Measurements from ENCODE around the gene DAD1.

Gene DAD1

DNA sequence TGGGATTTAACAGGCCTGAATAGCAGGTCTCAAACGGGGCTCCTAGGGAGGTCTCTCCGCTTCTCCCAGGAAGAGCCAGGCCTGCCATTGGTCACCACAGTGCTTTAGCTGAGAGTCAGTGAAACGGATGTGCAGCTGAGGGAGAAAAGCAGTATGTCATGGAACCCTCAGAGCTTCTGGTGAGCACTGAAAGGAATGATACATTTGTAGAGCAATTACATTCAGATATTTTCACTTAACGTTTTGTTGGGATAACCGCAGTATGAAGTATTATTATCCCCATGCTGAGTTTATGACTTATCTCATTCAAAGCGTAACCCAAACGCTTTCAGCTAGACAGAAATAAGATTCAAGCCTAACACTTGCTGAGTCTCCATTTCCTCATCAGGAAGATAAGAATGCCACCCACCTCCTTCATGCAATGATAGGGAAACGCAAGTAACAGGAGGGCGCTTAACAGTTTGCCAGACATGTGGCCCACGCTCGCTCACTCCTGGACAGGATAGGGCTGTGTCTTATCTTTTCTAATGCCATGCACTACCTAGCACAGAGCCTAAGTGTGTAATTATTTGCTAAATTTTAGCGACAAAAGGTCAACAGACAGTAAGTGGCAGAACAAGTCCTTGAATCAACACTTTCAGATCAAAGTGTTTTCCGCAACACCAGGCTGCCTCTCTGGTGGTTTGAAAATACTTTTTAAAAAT is 28.2 kb downstream of the DAD1 start:
- Histone ChIP-seq H3K36me3 (ENCODE audit: control insufficient read depth in 2 of 2, insufficient read depth in 1 of 2, low read length in 2 of 2) (peaks cover 0 to 25% of the 10 kb centered on the region in 2 experiments; a peak in 2 of 3 replicates), H3K9me3 (ENCODE audit: control insufficient read depth, insufficient read depth, low read depth, low read length) (no peaks in the 10 kb centered on the region), H3K27ac (ENCODE audit: extremely low read depth, low read depth, low read length) (no peak overlapping the region), H3K4me1 (ENCODE audit: control insufficient read depth, insufficient read depth, low read length) (peaks cover 3% of the 10 kb centered on the region; the same call in 1 of the 2 replicates), H3K4me3 (ENCODE audit: low read depth, low read length) (no peak overlapping the region)
- TF ChIP-seq ZNF549 (tag by site-specific recombination; IDR thresholded peaks at IDR 0.05) = no peak
- TF ChIP-seq, protein P1, sequence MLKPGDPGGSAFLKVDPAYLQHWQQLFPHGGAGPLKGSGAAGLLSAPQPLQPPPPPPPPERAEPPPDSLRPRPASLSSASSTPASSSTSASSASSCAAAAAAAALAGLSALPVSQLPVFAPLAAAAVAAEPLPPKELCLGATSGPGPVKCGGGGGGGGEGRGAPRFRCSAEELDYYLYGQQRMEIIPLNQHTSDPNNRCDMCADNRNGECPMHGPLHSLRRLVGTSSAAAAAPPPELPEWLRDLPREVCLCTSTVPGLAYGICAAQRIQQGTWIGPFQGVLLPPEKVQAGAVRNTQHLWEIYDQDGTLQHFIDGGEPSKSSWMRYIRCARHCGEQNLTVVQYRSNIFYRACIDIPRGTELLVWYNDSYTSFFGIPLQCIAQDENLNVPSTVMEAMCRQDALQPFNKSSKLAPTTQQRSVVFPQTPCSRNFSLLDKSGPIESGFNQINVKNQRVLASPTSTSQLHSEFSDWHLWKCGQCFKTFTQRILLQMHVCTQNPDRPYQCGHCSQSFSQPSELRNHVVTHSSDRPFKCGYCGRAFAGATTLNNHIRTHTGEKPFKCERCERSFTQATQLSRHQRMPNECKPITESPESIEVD (tag by site-specific recombination; IDR thresholded peaks at IDR 0.05) = 0 out of 2 replicates have a peak, but pooled peaks have one; percentile 7
- TF ChIP-seq BCL11B (tag by site-specific recombination; IDR thresholded peaks at IDR 0.05; ENCODE audit: low read depth) = no peak
- TF ChIP-seq ZFHX2 (tag by site-specific recombination; conservative IDR thresholded peaks at IDR 0.05) = 0 out of 2 replicates have a peak, but pooled peaks have one; percentile 11
- no peak for TF ChIP-seq ZNF274 (IDR thresholded peaks at IDR 0.05; ENCODE audit: low read length)
- no peak for TF ChIP-seq ZNF274 (tag by site-specific recombination; IDR thresholded peaks at IDR 0.05; ENCODE audit: borderline replicate concordance)
- no peak for TF ChIP-seq HOXC10 (CRISPR knock-in tag; IDR thresholded peaks at IDR 0.05)
- TF ChIP-seq ZSCAN18 (tag by site-specific recombination; IDR thresholded peaks at IDR 0.05) = no peak
- TF ChIP-seq ZNF311 (tag by site-specific recombination; IDR thresholded peaks at IDR 0.05; ENCODE audit: borderline replicate concordance) = no peak
- TF ChIP-seq ZIC2 (tag by site-specific recombination; IDR thresholded peaks at IDR 0.05) = peak; percentile 76
- ChIA-PET POLR2A (no interaction called here), CTCF (interaction anchor here (0.5 to 3.9 kb wide), 19 partner anchors 10 to 648 kb away, joined by 3 to 43 read pairs (median 3); partner anchors contain the start of gene OXA1L)

DNA sequence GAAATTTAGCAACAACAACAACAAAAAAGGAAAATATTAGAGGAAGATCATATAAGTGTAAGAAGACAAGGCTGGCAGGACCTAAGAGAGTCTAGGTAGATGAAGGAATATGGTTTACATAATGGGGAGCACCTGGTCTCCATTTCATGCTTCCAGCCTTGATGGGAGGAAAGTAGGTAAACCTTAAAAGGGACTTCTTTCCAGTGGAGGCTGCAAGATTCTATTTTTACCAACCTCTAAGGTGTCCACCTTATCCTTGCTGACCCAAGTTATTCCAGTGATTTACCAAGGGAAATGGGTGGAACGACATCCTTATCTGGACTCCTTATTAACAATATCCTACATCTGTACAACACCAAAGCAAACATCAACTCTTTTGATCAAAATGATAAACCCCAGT is 30.0 kb downstream of the DAD1 start:
- POLR2A ChIA-PET = no interaction called here
- CTCF ChIA-PET = interaction anchor here (0.7 to 3.9 kb wide), 8 partner anchors 9 to 610 kb away, joined by 3 to 43 read pairs (median 4); no protein-coding TSS in a partner anchor

More for the DNA sequence above, 30.0 kb downstream of the DAD1 start:
- no peak for TF ChIP-seq ZNF549 (tag by site-specific recombination; IDR thresholded peaks at IDR 0.05)
- TF ChIP-seq PRDM1 (tag by site-specific recombination; IDR thresholded peaks at IDR 0.05) = no peak
- TF ChIP-seq ZEB2 (tag by site-specific recombination; IDR thresholded peaks at IDR 0.05) = no peak
- TF ChIP-seq ZBTB48 (tag by site-specific recombination; IDR thresholded peaks at IDR 0.05) = no peak
- TF ChIP-seq ZNF473 (tag by site-specific recombination; IDR thresholded peaks at IDR 0.05) = no peak
- TF ChIP-seq, protein P2, sequence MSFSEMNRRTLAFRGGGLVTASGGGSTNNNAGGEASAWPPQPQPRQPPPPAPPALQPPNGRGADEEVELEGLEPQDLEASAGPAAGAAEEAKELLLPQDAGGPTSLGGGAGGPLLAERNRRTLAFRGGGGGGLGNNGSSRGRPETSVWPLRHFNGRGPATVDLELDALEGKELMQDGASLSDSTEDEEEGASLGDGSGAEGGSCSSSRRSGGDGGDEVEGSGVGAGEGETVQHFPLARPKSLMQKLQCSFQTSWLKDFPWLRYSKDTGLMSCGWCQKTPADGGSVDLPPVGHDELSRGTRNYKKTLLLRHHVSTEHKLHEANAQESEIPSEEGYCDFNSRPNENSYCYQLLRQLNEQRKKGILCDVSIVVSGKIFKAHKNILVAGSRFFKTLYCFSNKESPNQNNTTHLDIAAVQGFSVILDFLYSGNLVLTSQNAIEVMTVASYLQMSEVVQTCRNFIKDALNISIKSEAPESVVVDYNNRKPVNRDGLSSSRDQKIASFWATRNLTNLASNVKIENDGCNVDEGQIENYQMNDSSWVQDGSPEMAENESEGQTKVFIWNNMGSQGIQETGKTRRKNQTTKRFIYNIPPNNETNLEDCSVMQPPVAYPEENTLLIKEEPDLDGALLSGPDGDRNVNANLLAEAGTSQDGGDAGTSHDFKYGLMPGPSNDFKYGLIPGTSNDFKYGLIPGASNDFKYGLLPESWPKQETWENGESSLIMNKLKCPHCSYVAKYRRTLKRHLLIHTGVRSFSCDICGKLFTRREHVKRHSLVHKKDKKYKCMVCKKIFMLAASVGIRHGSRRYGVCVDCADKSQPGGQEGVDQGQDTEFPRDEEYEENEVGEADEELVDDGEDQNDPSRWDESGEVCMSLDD (tag by site-specific recombination; IDR thresholded peaks at IDR 0.05) = no peak
- TF ChIP-seq ZBTB8A (tag by site-specific recombination; IDR thresholded peaks at IDR 0.05) = no peak
- no peak for TF ChIP-seq ZNF843 (tag by site-specific recombination; IDR thresholded peaks at IDR 0.05)
- no peak for TF ChIP-seq ZNF394 (tag by site-specific recombination; IDR thresholded peaks at IDR 0.05; ENCODE audit: borderline replicate concordance)
- no peak for TF ChIP-seq ZNF548 (tag by site-specific recombination; IDR thresholded peaks at IDR 0.05)
- no peak for TF ChIP-seq ZNF426 (tag by site-specific recombination; IDR thresholded peaks at IDR 0.05)
- TF ChIP-seq SALL2 (tag by site-specific recombination; IDR thresholded peaks at IDR 0.05; ENCODE audit: borderline replicate concordance) = no peak
- TF ChIP-seq ZNF416 (tag by site-specific recombination; IDR thresholded peaks at IDR 0.05) = no peak
- TF ChIP-seq, protein P3, sequence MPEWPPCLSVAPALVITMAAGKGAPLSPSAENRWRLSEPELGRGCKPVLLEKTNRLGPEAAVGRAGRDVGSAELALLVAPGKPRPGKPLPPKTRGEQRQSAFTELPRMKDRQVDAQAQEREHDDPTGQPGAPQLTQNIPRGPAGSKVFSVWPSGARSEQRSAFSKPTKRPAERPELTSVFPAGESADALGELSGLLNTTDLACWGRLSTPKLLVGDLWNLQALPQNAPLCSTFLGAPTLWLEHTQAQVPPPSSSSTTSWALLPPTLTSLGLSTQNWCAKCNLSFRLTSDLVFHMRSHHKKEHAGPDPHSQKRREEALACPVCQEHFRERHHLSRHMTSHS (tag by site-specific recombination; IDR thresholded peaks at IDR 0.05) = no peak
- Histone ChIP-seq H3K4me3 (ENCODE audit: low read depth, low read length) (no peak overlapping the region), H3K36me3 (ENCODE audit: control insufficient read depth in 2 of 2, insufficient read depth in 1 of 2, low read length in 2 of 2) (peaks cover 0 to 8% of the 10 kb centered on the region in 2 experiments; a peak in 2 of 3 replicates), H3K27ac (ENCODE audit: extremely low read depth, low read depth, low read length) (no peak overlapping the region), H3K4me1 (ENCODE audit: control insufficient read depth, insufficient read depth, low read length) (peaks cover 3% of the 10 kb centered on the region; the same call in 1 of the 2 replicates), H3K9me3 (ENCODE audit: control insufficient read depth, insufficient read depth, low read depth, low read length) (no peaks in the 10 kb centered on the region)
